ENCODE results near the gene IL32.

IL32 gene

DNA sequence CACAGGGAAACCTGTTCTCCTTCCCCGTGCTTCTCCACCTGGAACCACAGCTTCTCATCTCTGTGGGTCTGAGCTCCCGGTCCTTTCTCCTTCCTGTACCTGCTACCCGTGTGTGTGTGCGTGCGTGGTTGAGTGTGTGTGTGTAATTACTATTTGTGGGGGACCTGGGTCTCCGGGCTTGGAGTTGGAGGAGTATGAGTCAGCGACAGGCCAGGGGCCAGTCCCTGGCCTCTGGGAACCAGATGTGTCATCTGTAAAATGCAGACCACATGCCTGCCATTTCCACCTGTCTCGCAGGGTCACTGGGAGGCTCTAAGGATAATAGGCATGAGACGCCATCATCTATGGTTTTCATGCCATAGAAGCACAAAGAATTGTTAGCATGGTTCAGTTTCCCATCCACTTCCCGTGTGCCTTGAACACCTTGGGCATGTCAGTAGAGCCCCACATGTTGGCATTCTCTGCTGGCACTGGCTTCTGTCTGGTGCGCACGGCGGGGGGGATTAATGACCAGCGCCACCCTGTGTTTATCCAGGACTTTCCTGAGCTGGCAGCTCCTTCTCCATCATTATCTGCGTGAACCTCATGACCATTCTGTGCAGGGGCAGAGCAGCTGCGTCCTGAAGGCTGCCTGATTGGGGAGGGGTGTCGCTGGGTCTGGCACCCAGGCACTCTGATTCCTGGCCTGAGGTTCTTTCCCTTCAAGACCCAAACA lies 48.5 kb downstream of the IL32 start:
- no peak overlapping the region for H3K4me3 ChIP-seq (ENCODE audit: low read depth, low read length)

DNA sequence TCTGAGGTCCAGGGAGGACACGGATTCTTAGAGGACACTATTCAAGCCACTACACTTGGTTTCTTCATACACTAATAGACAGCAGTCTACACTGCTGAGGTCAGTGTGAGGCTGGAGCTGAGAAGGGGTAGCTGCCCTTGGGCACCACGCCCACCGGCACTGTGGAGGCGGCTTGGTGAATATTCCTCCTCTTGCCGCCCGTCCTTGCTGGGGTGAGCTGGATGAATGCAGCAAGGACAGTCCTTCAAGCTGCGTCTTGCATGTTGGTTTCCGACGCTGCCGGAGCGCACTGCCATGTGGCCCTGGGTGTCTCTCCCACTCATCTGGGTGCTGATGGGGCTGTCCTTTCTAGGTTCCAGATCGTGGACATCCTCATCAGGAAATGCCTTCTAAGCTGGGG lies 49.6 kb downstream of the IL32 start:
- no peak overlapping the region for H3K4me3 ChIP-seq (ENCODE audit: low read depth, low read length)

DNA sequence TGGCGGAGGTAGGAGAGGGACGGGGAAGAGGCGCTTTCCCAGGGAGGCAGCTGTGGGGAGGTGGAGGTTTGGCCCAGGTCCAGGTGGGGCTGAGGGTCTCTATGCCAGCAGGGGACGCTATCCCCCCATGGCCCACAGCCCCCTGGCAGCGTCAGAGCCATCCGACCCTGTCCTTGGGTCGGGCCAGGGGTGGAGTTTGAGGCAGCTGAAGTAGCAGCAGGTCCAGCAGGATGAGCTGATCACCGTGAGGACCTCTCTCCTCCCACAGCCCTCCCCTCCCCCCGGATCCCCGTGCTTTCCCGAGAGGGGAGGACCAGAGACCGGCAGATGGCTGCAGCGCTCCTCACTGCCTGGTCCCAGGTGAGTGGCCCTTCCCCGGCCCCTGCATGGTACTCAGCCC lies 50.1 kb downstream of the IL32 start:
- no peak overlapping the region for H3K4me3 ChIP-seq (ENCODE audit: low read depth, low read length)

DNA sequence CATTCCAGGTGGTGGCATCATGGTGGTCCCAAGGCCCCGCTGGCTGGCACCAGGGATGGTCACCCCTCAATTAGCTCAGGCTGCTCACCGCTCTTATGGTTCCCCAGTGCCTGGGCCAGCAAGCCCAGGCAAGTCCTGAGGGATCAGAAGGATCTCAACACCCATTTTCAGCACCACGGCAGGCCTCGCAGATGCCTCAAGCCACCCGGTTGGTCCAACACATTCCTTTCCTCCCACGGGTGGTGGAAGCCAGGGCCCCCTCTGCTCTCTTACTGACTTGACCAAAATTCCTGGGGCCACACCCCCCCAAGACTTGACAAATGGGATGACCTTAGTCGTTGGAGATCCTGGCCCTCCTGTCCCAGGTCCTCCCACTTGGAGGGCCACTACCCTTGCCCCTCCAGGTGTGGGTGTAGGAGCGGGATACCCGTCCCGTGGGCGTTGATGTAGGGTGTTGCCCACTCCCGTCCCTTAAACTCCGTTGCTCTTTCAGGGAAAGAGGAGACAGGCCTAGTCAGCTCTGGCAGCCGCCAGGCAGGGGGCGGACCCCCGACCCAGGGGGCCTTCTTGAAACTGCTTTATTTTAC lies 52.9 kb downstream of the IL32 start:
- no peak overlapping the region for H3K4me3 ChIP-seq (ENCODE audit: low read depth, low read length)

DNA sequence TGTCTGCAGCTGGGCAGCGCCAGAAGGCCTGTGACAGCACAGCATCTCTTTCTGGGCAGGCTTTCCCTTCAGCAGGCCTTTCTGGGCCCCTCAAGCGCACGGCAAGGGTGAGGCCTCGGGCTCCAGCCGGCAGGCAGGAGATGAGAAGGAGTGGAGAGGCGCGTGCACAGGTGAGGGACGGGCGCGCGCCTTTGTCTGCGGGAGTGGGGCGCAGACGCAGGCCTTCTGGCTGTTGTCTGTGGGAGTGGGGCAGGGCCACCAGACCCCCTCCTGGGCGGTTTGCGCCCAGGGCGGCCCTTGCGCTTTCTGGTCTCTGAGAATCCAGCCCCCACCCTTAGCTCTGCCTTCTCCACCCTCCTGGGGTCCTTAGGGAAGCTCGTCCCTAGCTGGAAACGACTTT lies 53.4 kb downstream of the IL32 start:
- H3K4me3 ChIP-seq (ENCODE audit: low read depth, low read length): no peak overlapping the region

Data from iPS-11a (cell line).